ENCODE data around the gene SHROOM4.

The SHROOM4 gene

GRCh38 chrX:50618788-50619558, 195.0 kb downstream of the SHROOM4 start:
- DNase-seq (ENCODE audit: low read depth) = no peak

DNA sequence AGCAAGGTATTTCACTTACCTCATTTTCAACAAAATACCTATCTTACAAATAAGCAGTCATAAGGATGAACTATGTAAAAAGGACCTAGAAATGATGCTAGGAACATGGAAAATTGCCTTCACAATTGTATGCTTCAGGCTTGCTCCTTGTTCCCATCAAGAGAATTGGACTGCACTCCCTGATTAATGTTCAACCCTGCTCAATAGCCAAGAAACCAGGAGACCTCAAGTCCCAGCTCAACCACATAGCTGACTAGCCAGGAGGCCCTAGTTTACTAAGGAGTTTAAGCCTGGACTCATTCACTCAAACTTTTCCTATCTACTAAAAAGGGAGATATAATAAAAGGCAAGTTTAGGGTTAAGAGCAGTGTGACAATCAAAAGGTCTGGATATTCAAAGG, 196.8 kb downstream of the SHROOM4 start:
- DNase-seq (ENCODE audit: low read depth) = no peak

DNA sequence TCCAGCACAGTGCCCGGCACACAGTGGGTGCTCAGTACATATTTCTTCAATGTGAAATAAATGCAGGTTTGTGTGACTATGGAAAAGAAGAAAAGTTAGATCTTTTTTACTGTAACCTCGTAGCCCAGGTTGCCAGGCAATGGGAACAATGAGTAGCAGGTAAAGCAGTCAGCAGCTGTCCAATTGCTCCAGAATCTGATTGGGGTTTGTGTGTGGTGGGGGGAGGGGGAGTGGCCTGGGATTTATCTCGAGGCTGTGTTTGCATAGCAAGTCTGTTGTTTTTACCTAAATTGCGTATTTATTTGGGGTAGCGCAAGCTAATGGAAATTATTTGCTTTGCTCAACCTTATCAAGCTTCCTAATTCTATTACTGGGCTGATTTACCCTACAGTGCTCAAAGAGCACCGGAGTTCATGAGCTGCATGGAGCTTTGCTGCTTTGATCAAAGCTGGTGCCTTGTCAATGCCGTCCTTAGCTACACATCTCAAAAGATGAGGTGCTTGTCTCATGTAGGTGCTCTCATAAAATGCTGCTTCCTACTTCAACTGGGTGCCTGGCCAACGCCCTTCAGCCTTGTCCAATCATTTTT, 198.3 kb downstream of the SHROOM4 start:
- no peak for DNase-seq (ENCODE audit: low read depth)

DNA sequence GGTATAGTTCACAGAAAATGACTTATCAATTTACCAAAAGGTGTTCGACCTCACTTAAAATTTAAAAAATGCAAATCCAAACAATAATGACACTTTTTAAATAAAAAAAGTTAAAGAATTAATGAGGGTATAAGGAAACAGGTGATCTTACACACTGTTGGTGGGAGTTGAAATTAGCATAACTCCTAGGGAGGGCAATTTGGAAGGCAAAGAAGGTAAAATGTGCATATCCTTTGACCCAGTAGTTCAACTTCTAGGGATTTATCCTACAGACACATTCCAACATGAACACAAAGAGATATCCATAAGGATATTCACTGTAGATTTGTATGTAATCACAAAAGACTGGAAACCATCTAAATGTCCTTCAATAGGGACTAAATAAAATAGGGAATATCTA, 199.5 kb downstream of the SHROOM4 start:
- DNase-seq (ENCODE audit: low read depth) = no peak

GRCh38 chrX:50613846-50614245, 200.1 kb downstream of the SHROOM4 start:
- DNase-seq (ENCODE audit: low read depth) = peak; percentile 0

DNA sequence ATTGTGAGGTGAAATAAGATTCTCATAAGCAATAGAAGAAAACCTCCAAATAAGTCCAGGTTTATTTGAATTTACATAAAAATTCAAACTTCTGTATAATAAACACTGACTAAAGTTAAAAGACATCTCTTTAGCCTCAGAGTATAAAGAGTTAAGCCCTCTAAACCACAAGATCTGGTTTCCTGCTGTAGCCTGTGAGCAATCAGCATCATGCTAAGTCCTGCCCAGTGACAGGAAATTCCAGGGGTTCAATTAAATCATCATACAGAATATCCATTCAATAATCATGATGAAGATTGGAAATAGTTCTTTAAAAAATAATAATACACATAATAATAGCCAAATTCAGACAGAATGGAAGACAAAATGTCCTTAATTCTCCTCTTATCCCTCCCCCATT, 204.2 kb downstream of the SHROOM4 start:
- peak; percentile 1 for DNase-seq (ENCODE audit: low read depth)

DNA sequence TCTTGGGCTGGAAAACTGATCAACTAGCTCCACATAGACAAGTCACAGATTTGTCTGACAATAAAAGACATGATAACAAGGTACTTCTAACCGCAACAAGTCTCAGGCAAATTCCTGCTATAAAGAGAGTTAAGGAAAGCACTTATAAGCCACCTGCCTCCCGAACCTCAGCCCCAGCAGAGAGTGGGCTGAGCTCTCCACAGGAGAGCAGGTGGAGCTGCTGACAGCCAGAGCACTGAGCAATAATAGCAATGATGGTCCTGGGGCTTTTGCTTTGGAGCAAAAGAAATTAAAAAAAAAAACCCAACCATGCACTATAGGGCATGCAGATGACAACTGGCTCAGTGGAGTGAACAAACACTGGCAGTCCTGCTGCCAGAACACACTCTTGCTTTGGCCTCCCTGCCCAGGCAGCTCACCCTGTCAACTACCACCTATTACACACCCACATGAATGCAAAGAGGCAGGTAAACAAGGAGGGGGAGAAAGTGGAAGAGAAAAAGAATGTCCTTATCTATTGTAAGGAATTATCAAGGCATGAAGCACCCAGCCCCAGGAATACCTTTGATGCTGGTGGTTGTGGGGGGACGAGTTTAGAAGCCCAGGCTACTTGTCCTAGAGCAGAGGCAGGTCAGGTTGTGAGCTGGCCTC, 207.6 kb downstream of the SHROOM4 start:
- DNase-seq (ENCODE audit: low read depth) = no peak

- no peak for DNase-seq (ENCODE audit: low read depth)
Observed at GRCh38 chrX:50596056-50596455, 217.9 kb downstream of the SHROOM4 start.

DNA sequence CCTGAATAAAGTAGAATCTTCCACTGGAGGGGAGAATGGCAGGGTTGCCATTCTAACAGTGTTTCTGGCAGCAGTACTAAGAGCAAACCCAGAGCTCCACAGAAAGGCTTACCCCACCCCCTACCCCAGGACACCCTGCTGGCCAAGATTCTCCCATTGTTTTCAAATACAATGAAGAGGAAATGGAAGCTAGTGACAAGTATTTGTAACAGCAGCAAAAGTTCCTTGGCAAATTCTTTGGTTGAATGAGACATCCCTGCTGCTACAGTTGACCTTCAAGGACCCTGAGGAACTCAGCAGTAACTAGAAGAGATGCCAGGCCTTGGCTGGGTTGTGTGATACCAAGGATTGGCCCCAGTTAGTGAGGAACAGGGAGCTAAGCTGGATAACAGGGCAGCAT, 219.2 kb downstream of the SHROOM4 start:
- no peak for DNase-seq (ENCODE audit: low read depth)

GRCh38 chrX:50586980-50587379, 227.0 kb downstream of the SHROOM4 start:
- DNase-seq (ENCODE audit: low read depth) = no peak

GRCh38 chrX:50586407-50586806, 227.6 kb downstream of the SHROOM4 start:
- no peak for DNase-seq (ENCODE audit: low read depth)

- DNase-seq (ENCODE audit: low read depth) = no peak
Observed at GRCh38 chrX:50581405-50581804, 232.6 kb downstream of the SHROOM4 start.

GRCh38 chrX:50579955-50580354, 234.0 kb downstream of the SHROOM4 start:
- peak; percentile 47 for DNase-seq (ENCODE audit: low read depth)

GRCh38 chrX:50577326-50577725, 236.7 kb downstream of the SHROOM4 start:
- no peak for DNase-seq (ENCODE audit: low read depth)

DNA sequence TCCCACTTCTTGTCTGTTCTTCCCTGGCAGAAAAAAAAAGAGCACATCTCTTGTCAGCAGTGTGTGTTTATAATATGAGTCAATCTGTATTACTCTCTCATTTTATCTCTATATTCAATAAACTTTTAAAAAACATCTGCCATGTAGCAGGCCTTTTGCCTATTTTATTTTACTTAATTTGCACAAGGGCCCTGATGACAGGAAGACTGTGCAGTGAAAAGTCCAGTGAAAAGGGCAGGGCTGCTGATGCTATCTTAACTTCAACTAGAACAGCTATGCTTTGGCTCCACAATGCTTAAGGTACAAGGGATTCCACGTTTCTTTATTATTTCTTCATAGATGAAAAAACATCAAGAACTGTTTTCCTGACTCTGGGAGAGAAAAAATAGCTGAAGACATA, 246.4 kb downstream of the SHROOM4 start:
- DNase-seq (ENCODE audit: low read depth) = no peak

- no peak for DNase-seq (ENCODE audit: low read depth)
Observed at GRCh38 chrX:50565718-50566117, 248.3 kb downstream of the SHROOM4 start.
